Stomach (tissue), 4 donors: ENCODE measurements around the gene TGFBI.

Source experiments
- CTCF ChIP-seq, 7 experiments: fragments of 450-650 bp in 4 of 7; fragments of 200-600 bp in 3 of 7; sonication (generic) in 3 of 7; IDR thresholded peaks; one replicate each; pipeline ENCODE4 v1.5.1; 2016 to 2019; ENCODE audit warnings: antibody characterized with exemption in 7 of 7, control low read depth in 2 of 7, mild to moderate bottlenecking in 1 of 7
- POLR2A ChIP-seq, 4 donors: fragments of 450-650 bp; IDR thresholded peaks; one replicate each; pipeline ENCODE4 v1.6.1; 2016; ENCODE audit warnings: antibody characterized with exemption in 4 of 4, control low read depth in 2 of 4, mild to moderate bottlenecking in 1 of 4, moderate library complexity in 1 of 4
- POLR2AphosphoS5 ChIP-seq, 3 donors: sonication (generic); formaldehyde crosslinking; IDR thresholded peaks; one replicate each; pipeline ENCODE4 v1.6.1; 2016; ENCODE audit warnings: antibody characterized with exemption in 3 of 3

GRCh38 chr5:136018814-136019783, 9.7 kb upstream of the TGFBI start:
- TF ChIP-seq CTCF (IDR thresholded peaks at IDR 0.05) (peak in 1 of 7 experiments; percentile 18), POLR2A (IDR thresholded peaks at IDR 0.05) (no peak), POLR2AphosphoS5 (IDR thresholded peaks at IDR 0.05) (peak; percentile 21 to 62 (median 44))
